Activated CD8-positive, alpha-beta memory T cell treated with anti-CD3 and anti-CD28 coated beads, Interleukin-2, amount 50 U/mL, for 1 hour (primary cell): ENCODE data around the gene CACNA1I.

ENCODE experiments used
- DNase-seq: peaks from one replicate; pipeline ENCODE4 v3.0.0-alpha.2; 2020; ENCODE audit errors: extremely low read depth

The CACNA1I gene

DNA sequence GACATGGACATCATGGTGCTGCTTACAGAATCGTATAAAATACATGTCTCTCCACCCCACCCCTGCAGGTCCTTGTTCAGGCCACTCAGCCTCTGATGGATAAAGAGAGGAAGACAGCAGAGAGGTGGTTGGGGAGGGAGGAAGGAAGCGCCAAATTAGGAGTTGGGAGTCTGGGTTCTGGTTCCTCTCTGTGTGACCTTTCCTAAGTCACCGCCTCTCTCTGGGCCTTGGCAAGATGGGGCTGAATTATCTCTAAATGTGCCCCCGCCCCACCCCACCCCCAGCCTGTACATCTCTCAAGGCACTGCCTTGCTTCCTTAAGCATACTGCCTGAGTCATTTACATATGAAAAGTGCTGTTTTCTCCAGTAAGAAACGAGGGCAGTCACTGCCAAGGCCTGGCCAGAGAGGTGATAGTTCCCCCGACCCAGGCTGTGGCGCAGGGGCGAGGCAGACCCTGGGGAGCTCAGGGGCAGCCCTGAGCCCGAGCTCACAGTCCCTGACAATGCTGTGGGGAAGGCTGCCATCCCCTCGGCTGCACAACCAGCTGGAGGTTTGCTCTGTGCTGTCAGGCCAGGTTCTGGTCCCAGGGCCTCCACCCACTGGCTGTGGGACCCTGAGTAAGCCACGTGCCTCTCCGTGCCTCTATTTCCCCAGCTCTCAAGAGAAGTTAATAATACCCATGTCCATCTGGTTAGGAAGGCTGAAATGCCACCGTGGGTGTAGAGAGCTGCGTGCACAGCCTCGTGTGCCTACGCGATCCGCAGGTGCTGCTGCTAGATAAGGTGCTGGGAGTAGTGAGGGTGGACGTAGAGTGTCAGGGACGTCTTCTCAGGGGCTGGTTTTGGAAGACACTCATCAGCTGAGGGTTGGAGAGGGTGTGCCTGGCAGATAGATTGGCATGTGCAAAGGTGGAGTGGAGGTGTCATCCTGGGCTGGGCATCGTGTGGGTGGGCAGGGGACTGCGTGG lies 55.3 kb downstream of the CACNA1I start:
- DNase-seq, result no peak

DNA sequence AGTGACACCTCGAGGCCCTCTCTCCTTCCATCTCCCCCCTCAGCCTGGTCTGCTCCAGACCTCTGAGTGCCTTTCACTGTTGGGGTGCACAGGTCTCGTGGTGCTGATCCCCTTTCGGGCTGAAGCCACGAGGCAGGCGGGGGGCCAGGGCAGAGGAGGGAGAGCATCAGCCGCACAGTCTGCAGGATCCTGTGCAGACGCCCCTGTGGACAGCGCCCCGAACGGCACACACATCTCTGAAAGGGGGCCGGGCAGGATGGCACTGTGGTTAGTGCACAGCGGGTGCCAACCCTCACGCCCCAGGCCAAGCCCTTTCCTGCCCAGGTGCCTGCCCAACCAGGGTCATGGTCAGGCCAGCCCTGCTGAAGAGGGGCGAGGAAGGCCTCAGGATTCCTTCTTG lies 56.7 kb downstream of the CACNA1I start:
- no peak for DNase-seq

- no peak for DNase-seq
Measured at GRCh38 chr22:39627865-39628562, 57.5 kb downstream of the CACNA1I start.

DNA sequence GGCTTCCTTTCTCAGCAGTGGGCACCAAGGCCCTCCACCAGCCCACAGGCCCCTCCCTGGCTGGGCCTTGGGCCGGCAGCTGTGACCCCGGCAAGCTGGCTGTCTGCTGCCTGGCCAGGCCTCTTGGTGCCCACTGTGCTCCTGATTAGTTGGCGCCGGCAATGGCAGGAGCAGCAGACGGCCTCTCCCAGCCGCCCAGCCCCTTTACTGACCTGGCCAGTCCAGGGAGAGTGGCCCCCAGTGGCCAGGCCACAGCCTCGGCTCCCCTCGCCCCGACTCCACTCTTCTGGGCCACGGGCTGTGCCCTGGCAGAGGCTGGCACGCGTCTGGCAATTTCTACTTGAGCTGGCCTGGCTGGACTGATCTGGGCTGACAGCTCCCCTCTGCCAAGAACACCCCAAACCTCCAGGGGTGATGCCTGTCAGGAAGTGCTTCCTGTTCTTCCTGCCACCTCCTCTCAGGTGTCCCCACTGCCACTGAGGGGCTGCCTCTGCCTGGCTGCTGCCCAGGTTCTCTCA lies 58.1 kb downstream of the CACNA1I start:
- no peak for DNase-seq

GRCh38 chr22:39629851-39630250 lies 59.3 kb downstream of the CACNA1I start:
- DNase-seq, result no peak

GRCh38 chr22:39630721-39631120 lies 60.2 kb downstream of the CACNA1I start:
- DNase-seq, result no peak

GRCh38 chr22:39631381-39632286 lies 61.1 kb downstream of the CACNA1I start:
- no peak for DNase-seq

DNA sequence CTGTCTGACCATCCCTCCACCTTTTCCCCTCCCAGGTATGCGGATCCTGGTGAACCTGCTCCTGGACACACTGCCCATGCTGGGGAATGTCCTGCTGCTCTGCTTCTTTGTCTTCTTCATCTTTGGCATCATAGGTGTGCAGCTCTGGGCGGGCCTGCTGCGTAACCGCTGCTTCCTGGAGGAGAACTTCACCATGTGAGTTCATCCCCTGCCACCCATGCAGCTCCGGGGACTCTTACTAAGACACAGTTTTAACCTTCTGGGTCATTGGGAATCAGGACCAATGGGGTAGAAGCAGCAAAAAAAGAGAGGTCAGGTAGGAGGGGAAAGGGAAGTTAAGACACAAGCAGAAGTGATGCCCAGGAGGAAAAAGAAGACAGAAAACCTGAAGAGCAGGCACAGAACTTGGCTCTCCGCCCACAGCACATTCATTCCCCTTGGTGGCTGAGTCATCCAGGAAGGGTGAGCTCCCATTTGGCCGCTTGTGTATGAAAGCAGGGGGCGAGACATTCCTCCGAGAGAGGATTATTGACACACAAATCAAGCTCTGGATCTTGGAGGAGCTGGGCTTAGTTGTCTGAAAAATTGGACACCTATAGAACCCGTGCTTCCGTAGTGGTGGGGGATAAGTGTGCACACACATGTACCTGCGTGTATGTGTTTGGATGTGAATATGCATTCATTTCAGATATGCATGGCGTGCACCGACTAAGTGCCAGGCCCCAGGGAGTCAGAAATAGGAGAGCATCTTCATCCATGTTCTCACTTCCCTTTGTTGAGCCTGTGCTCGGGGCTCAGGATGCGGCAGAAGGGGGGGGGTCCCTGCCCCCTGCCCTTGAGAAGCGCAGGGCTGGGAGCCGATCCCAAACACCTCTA lies 64.2 kb downstream of the CACNA1I start:
- DNase-seq, result no peak

DNA sequence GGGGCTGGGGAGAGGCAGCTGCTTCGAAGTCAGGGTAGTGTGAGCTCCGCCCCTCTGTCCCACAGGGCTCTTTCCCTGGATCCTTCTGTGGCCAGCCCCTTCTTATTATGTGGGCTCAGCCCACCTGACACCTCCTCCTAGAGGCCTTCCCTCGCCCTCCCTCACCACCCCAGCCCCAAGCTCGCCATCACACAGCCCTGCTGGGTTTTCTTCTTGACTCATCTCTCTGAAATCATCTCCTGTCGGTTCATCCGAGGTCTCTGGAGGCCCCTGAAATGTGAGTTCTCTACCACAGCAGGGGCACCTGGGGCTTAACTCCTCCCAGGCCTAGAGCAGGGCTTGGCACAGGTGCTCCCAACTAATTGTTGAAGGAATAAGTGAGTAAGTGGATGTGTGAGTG lies 65.2 kb downstream of the CACNA1I start:
- DNase-seq, result no peak

DNA sequence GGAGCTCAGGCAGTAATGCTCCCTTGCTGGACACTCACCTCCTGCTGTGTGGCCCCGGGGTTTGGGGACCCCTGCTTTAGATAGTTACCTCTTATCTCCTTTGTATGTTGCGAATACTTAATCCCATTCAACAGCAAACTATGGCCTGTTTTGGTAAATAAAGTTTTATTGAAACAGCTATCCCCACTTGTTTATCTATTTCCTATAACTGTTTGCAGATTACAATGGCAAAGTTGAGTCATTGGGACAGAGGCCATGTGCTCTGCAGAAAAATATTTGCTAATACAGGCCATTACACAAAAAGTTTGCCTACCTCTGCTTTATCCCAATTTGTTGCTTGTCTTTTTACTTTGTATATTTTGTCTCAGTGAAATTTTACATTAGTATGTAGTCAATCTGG lies 68.4 kb downstream of the CACNA1I start:
- DNase-seq, result no peak

- no peak for DNase-seq
Measured at GRCh38 chr22:39641660-39642310, 71.2 kb downstream of the CACNA1I start.

GRCh38 chr22:39643311-39644083 lies 72.9 kb downstream of the CACNA1I start:
- DNase-seq, result no peak

DNA sequence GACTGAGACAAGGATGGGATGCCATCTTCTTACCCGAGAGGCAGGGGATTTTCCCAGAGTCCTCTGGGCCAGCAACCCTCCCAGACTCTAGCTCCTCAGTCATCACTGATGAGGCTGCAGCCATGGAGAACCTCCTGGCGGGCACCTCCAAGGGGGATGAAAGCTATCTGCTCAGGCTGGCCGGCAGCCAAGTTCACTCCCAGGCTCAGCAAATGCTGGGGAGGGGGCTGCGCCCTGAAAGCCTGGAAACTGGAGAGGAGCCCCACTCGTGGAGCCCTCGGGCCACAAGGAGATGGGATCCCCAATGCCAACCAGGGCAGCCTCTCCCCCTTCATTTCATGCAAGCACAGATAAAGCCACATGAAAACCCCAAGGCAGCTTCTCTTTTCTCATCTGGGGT lies 75.0 kb downstream of the CACNA1I start:
- no peak for DNase-seq

DNA sequence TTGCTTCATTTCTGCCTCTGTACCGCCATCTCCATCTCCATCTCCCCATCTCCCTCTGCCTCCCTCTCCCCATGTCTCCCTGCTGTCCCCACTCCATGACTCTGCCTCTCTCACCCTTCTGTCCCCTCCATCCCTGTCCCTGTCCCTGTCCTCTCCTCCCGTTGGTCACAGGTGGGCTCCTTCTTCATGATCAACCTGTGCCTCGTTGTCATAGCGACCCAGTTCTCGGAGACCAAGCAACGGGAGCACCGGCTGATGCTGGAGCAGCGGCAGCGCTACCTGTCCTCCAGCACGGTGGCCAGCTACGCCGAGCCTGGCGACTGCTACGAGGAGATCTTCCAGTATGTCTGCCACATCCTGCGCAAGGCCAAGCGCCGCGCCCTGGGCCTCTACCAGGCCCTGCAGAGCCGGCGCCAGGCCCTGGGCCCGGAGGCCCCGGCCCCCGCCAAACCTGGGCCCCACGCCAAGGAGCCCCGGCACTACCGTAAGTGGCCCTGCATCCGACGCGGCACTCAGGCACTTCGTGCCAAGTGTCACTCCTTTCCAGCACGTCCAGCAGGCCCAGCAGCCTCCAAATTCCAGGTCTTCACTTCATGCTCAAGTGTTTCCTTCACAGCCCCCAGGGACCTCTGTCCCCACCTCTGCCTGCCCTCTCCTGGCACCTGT lies 76.0 kb downstream of the CACNA1I start:
- no peak for DNase-seq

DNA sequence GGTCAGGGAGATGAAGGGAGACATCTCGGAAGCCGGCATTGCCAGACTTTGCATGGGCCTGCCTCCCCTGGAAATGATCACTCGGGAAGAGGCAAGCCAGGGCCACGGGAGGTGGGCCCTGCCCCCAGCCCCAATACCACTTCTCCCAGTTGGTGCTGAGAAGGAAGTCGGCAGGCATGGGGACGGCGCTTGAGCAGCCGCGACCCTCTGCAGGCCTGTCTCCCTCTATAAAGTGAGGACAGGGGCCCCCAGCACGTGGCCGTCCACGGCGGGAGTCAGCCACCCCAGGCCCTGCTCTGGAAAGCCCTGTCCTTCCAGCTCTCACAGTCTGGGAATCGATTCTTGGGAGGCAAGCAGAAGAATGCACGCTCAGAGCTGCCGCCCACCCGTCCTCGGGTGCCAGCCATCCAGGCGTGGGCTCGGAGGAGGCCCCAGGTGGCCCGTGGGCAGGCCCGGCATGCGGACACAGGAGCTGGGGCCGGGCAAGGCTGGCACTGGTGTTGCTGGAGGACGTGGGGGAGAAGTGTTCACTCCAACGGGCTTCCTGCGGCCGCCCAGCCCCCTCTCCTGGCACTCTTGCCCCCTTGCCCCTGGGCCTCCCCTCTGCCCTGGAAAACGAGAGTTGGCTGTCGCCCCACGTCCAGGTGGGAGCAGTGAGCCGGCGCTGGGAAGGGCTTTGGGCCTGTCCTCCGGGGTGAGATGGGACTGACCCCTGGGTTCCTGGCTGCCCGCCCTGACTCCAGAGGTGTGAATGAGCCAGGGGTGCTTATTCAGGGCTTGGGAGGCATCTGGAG lies 77.5 kb downstream of the CACNA1I start:
- no peak for DNase-seq

DNA sequence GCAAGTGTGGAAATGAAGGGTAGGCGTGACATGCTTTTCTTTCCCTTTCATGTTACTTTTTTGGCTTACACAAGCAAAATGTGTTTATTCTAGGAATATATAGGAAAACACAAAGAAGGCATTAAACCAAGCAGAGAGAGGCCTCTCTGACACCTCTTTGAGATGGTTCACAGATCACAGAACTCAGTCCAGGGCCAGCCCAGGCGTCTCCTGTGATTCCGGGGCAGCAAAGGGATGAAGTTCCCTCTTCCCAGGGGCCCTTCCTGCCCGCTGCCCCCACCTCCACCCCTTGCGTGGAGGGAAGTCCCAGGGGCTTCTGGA lies 78.0 kb downstream of the CACNA1I start:
- no peak for DNase-seq

- DNase-seq, result no peak
Measured at GRCh38 chr22:39649500-39650089, 79.0 kb downstream of the CACNA1I start.
